Activated naive CD4-positive, alpha-beta T cell treated with anti-CD3 and anti-CD28 coated beads, Interleukin-2, amount 10 ng/mL, durations not matched to agents 7 days and 5 days (primary cell): ENCODE data around the gene TMEM95.
"Not testable (repeated sequence)": the region's sequence is repeated elsewhere in the genome, so short reads cannot be mapped to it uniquely, and the experiment has no call there.

Experiments
- CTCF ChIA-PET: fragments of 350-600 bp; sonication (Branson Sonifier 250); formaldehyde crosslinking; loops from one replicate; lab custom pipeline; 2021; ENCODE audit warnings: antibody characterized with exemption; lab: Charles Lee
- DNase-seq: peaks from one replicate; pipeline ENCODE4 v3.0.0-alpha.2; 2020
- H3K27ac Mint-ChIP-seq: one replicate; pipeline ENCODE4 v1.8.0; 2021; ENCODE audit warnings: mild to moderate bottlenecking, moderate library complexity, mixed read lengths
- H3K27me3 Mint-ChIP-seq: one replicate; pipeline ENCODE4 v1.8.0; 2021; ENCODE audit warnings: mild to moderate bottlenecking, mixed read lengths
- H3K36me3 Mint-ChIP-seq: one replicate; pipeline ENCODE4 v1.8.0; 2021; ENCODE audit warnings: mixed read lengths
- H3K4me1 Mint-ChIP-seq: one replicate; pipeline ENCODE4 v1.8.0; 2021; ENCODE audit warnings: mixed read lengths
- H3K4me3 Mint-ChIP-seq: one replicate; pipeline ENCODE4 v1.8.0; 2021; ENCODE audit warnings: mild to moderate bottlenecking, moderate library complexity, mixed read lengths
- H3K9me3 Mint-ChIP-seq: one replicate; pipeline ENCODE4 v1.8.0; 2021; ENCODE audit warnings: mixed read lengths

The TMEM95 gene

GRCh38 chr17:7357381-7357780 lies 2.4 kb downstream of the TMEM95 start:
- Mint-ChIP-seq H3K36me3 (peaks cover 7% of the 10 kb centered on the region), H3K27me3 (peaks cover 40% of the 10 kb centered on the region), H3K27ac (no peak overlapping the region), H3K4me1 (peaks cover 34% of the 10 kb centered on the region), H3K9me3 (no peaks in the 10 kb centered on the region), H3K4me3 (no peak overlapping the region)
- DNase-seq: no peak
- CTCF ChIA-PET: interaction anchor here (1.0 to 3.5 kb wide), 4 partner anchors 11 to 203 kb away, joined by 3 to 24 read pairs (median 12); partner anchors contain the start of genes ACAP1 and SENP3

- DNase-seq: no peak
- no peak overlapping the region for H3K27ac Mint-ChIP-seq
- CTCF ChIA-PET: interaction anchor here (2.1 kb wide), 1 partner anchor 74 kb away, joined by 6 read pairs; the partner anchor contains the start of gene TMEM102
- H3K36me3 Mint-ChIP-seq: no peaks in the 10 kb centered on the region
- H3K4me3 Mint-ChIP-seq: no peak overlapping the region
- peaks cover 37% of the 10 kb centered on the region for H3K27me3 Mint-ChIP-seq
- H3K4me1 Mint-ChIP-seq: no peaks in the 10 kb centered on the region
- H3K9me3 Mint-ChIP-seq: no peaks in the 10 kb centered on the region
Observed at GRCh38 chr17:7361906-7362305, 7.0 kb downstream of the TMEM95 start.

GRCh38 chr17:7363311-7363710 lies 8.4 kb downstream of the TMEM95 start:
- CTCF ChIA-PET: interaction anchor here (0.6 kb wide), 1 partner anchor 324 kb away, joined by 3 read pairs; no protein-coding TSS in a partner anchor
- Mint-ChIP-seq H3K4me3 (no peak overlapping the region), H3K27me3 (peaks cover 43% of the 10 kb centered on the region)

GRCh38 chr17:7365963-7366362 lies 11.0 kb downstream of the TMEM95 start:
- H3K36me3 Mint-ChIP-seq, CTCF ChIA-PET, H3K4me3 Mint-ChIP-seq, H3K9me3 Mint-ChIP-seq, H3K27ac Mint-ChIP-seq, DNase-seq, H3K4me1 Mint-ChIP-seq: not testable (repeated sequence)
- peaks cover 58% of the 10 kb centered on the region for H3K27me3 Mint-ChIP-seq

More at GRCh38 chr17:7363311-7363710, 8.4 kb downstream of the TMEM95 start:
- no peak overlapping the region for H3K27ac Mint-ChIP-seq
- H3K9me3 Mint-ChIP-seq: no peaks in the 10 kb centered on the region
- H3K4me1 Mint-ChIP-seq: no peaks in the 10 kb centered on the region
- no peaks in the 10 kb centered on the region for H3K36me3 Mint-ChIP-seq
- DNase-seq: no peak

- DNase-seq: no peak
- CTCF ChIA-PET: no interaction called here
- Mint-ChIP-seq H3K27me3 (peaks cover 57% of the 10 kb centered on the region), H3K27ac (no peak overlapping the region), H3K4me1 (no peaks in the 10 kb centered on the region), H3K36me3 (no peaks in the 10 kb centered on the region), H3K9me3 (no peaks in the 10 kb centered on the region), H3K4me3 (no peak overlapping the region)
Observed at GRCh38 chr17:7367083-7367482, 12.1 kb downstream of the TMEM95 start.

GRCh38 chr17:7367918-7368598 lies 13.1 kb downstream of the TMEM95 start:
- Mint-ChIP-seq H3K36me3 (no peaks in the 10 kb centered on the region), H3K27ac (no peak overlapping the region), H3K9me3 (no peaks in the 10 kb centered on the region), H3K4me3 (no peak overlapping the region), H3K27me3 (peaks cover 62% of the 10 kb centered on the region), H3K4me1 (no peaks in the 10 kb centered on the region)
- CTCF ChIA-PET: interaction anchor here (0.6 to 1.0 kb wide), 3 partner anchors 12 to 279 kb away, joined by 3 to 4 read pairs (median 3); no protein-coding TSS in a partner anchor
- no peak for DNase-seq

GRCh38 chr17:7368599-7368994 lies 13.6 kb downstream of the TMEM95 start:
- not testable (repeated sequence) for H3K27ac Mint-ChIP-seq

GRCh38 chr17:7369825-7370224 lies 14.9 kb downstream of the TMEM95 start:
- Mint-ChIP-seq H3K9me3 (no peaks in the 10 kb centered on the region), H3K4me3 (no peak overlapping the region), H3K27me3 (peaks cover 56% of the 10 kb centered on the region), H3K27ac (no peak overlapping the region), H3K36me3 (no peaks in the 10 kb centered on the region), H3K4me1 (no peaks in the 10 kb centered on the region)
- CTCF ChIA-PET: interaction anchor here (1.6 kb wide), 1 partner anchor 14 kb away, joined by 6 read pairs; the partner anchor contains the start of gene TMEM95
- DNase-seq: no peak

More at GRCh38 chr17:7368599-7368994, 13.6 kb downstream of the TMEM95 start:
- not testable (repeated sequence) for H3K4me3 Mint-ChIP-seq, H3K36me3 Mint-ChIP-seq, H3K9me3 Mint-ChIP-seq, H3K4me1 Mint-ChIP-seq, DNase-seq
- peaks cover 57% of the 10 kb centered on the region for H3K27me3 Mint-ChIP-seq
- CTCF ChIA-PET: interaction anchor here (0.6 to 1.0 kb wide), 3 partner anchors 12 to 279 kb away, joined by 3 to 4 read pairs (median 3); no protein-coding TSS in a partner anchor

GRCh38 chr17:7370853-7371252 lies 15.9 kb downstream of the TMEM95 start:
- no peaks in the 10 kb centered on the region for H3K36me3 Mint-ChIP-seq
- DNase-seq: no peak

GRCh38 chr17:7374353-7374752 lies 19.4 kb downstream of the TMEM95 start:
- H3K4me1 Mint-ChIP-seq: no peaks in the 10 kb centered on the region
- H3K27me3 Mint-ChIP-seq: peaks cover 53% of the 10 kb centered on the region
- CTCF ChIA-PET: interaction anchor here (2.2 kb wide), 1 partner anchor 18 kb away, joined by 6 read pairs; no protein-coding TSS in a partner anchor
- H3K4me3 Mint-ChIP-seq: no peak overlapping the region
- peaks cover 3% of the 10 kb centered on the region for H3K9me3 Mint-ChIP-seq
- H3K27ac Mint-ChIP-seq: no peak overlapping the region
- H3K36me3 Mint-ChIP-seq: peaks cover 2% of the 10 kb centered on the region
- DNase-seq: no peak

More at GRCh38 chr17:7370853-7371252, 15.9 kb downstream of the TMEM95 start:
- no peaks in the 10 kb centered on the region for H3K4me1 Mint-ChIP-seq
- CTCF ChIA-PET: interaction anchor here (1.6 kb wide), 1 partner anchor 16 kb away, joined by 6 read pairs; the partner anchor contains the start of gene TMEM95
- H3K27ac Mint-ChIP-seq: no peak overlapping the region
- no peak overlapping the region for H3K4me3 Mint-ChIP-seq
- H3K27me3 Mint-ChIP-seq: peaks cover 56% of the 10 kb centered on the region
- no peaks in the 10 kb centered on the region for H3K9me3 Mint-ChIP-seq

- Mint-ChIP-seq H3K27me3 (peaks cover 65% of the 10 kb centered on the region), H3K4me3 (no peak overlapping the region), H3K27ac (no peak overlapping the region), H3K9me3 (peaks cover 7% of the 10 kb centered on the region), H3K4me1 (peaks cover 11% of the 10 kb centered on the region), H3K36me3 (peaks cover 2% of the 10 kb centered on the region)
- no peak for DNase-seq
- CTCF ChIA-PET: no interaction called here
Observed at GRCh38 chr17:7379134-7379533, 24.2 kb downstream of the TMEM95 start.

- Mint-ChIP-seq H3K27me3 (peaks cover 65% of the 10 kb centered on the region), H3K4me1 (peaks cover 17% of the 10 kb centered on the region), H3K4me3 (no peak overlapping the region), H3K27ac (no peak overlapping the region), H3K9me3 (peaks cover 7% of the 10 kb centered on the region), H3K36me3 (peaks cover 2% of the 10 kb centered on the region)
- no peak for DNase-seq
- CTCF ChIA-PET: no interaction called here
Observed at GRCh38 chr17:7380321-7380720, 25.4 kb downstream of the TMEM95 start.

- Mint-ChIP-seq H3K4me1 (peaks cover 20% of the 10 kb centered on the region), H3K27me3 (peaks cover 65% of the 10 kb centered on the region), H3K36me3 (peaks cover 6% of the 10 kb centered on the region), H3K27ac (no peak within 1 kb of the TSS), H3K9me3 (peaks cover 7% of the 10 kb centered on the region), H3K4me3 (no peak within 1 kb of the TSS)
- DNase-seq: no peak
- CTCF ChIA-PET: no interaction called here
Observed at GRCh38 chr17:7380855-7381683, 26.1 kb downstream of the TMEM95 start, which contains the start of gene TNK1. Gene TNK1 (plus strand): TSS chr17:7381089. CDS start chr17:7382927, 1,838 bp downstream.

- Mint-ChIP-seq H3K4me1 (peaks cover 25% of the 10 kb centered on the region), H3K36me3 (peaks cover 11% of the 10 kb centered on the region), H3K27ac (no peak overlapping the region), H3K27me3 (peaks cover 55% of the 10 kb centered on the region), H3K9me3 (peaks cover 7% of the 10 kb centered on the region), H3K4me3 (peak overlapping the region; percentile 50)
- DNase-seq: no peak
- CTCF ChIA-PET: no interaction called here
Observed at GRCh38 chr17:7382901-7383300, 27.9 kb downstream of the TMEM95 start.
